MM.1S (cell line): Measurements from ENCODE around the gene DENND4A.

Experiments used
- DNase-seq: peaks from one replicate; pipeline ENCODE4 v3.0.0-alpha.2; 2015
- H2AFZ ChIP-seq: fragments of 300-600 bp; sonication (generic); 2 replicates; pipeline ENCODE4 v1.6.0; 2016; ENCODE audit warnings: antibody characterized with exemption, low read length
- H3F3A ChIP-seq: fragments of 300-600 bp; sonication (generic); 2 replicates; pipeline ENCODE4 v1.6.1; 2016; ENCODE audit warnings: mild to moderate bottlenecking, antibody characterized with exemption, low read length, moderate library complexity, mixed read lengths; ENCODE audit not compliant: insufficient read depth
- H3K27ac ChIP-seq: fragments of 300-600 bp; sonication (generic); 2 replicates; pipeline ENCODE4 v1.5.1; 2016; ENCODE audit warnings: mild to moderate bottlenecking, low read length
- H3K27me3 ChIP-seq: fragments of 300-600 bp; sonication (generic); replicated peaks from 2 replicates; pipeline ENCODE4 v1.6.0; 2016; ENCODE audit warnings: low read length; ENCODE audit not compliant: insufficient read depth
- H3K36me3 ChIP-seq: fragments of 300-600 bp; sonication (generic); replicated peaks from 2 replicates; pipeline ENCODE4 v1.6.1; 2016; ENCODE audit warnings: mild to moderate bottlenecking, low read length, mixed read lengths; ENCODE audit not compliant: insufficient read depth
- H3K4me1 ChIP-seq: fragments of 300-600 bp; sonication (generic); 2 replicates; pipeline ENCODE4 v1.6.1; 2016; ENCODE audit warnings: low read length, mixed read lengths
- H3K4me2 ChIP-seq: fragments of 300-600 bp; sonication (generic); 2 replicates; pipeline ENCODE4 v1.6.0; 2016; ENCODE audit warnings: low read depth, low read length
- H3K4me3 ChIP-seq: fragments of 300-600 bp; sonication (generic); 2 replicates; pipeline ENCODE4 v1.5.1; 2016; ENCODE audit warnings: low read length, mixed read lengths
- H3K79me2 ChIP-seq: fragments of 300-600 bp; sonication (generic); 2 replicates; pipeline ENCODE4 v1.6.1; 2016; ENCODE audit warnings: mixed run types, low read length, mixed read lengths
- H3K9ac ChIP-seq: fragments of 300-600 bp; sonication (generic); 2 replicates; pipeline ENCODE4 v1.6.1; 2016; ENCODE audit warnings: low read length, mixed read lengths
- H3K9me2 ChIP-seq: fragments of 300-600 bp; sonication (generic); replicated peaks from 2 replicates; pipeline ENCODE4 v1.6.1; 2016; ENCODE audit warnings: mild to moderate bottlenecking, low read length, mixed read lengths; ENCODE audit not compliant: insufficient read depth
- H3K9me3 ChIP-seq: fragments of 300-600 bp; sonication (generic); replicated peaks from 2 replicates; pipeline ENCODE4 v1.6.1; 2016; ENCODE audit warnings: mild to moderate bottlenecking, low read length, mixed read lengths; ENCODE audit not compliant: insufficient read depth
- H4K20me1 ChIP-seq: fragments of 300-600 bp; sonication (generic); 2 replicates; pipeline ENCODE4 v1.6.1; 2016; ENCODE audit warnings: mild to moderate bottlenecking, low read length, moderate library complexity, mixed read lengths; ENCODE audit not compliant: insufficient read depth
- CTCF ChIP-seq: fragments of 300-600 bp; sonication (generic); IDR thresholded peaks from 2 replicates; pipeline ENCODE4 v1.5.1; 2016; ENCODE audit warnings: antibody characterized with exemption, low read length, mixed read lengths
- EZH2 ChIP-seq: fragments of 300-600 bp; sonication (generic); optimal IDR thresholded peaks from 2 replicates; pipeline ENCODE3; 2017; ENCODE audit warnings: low read depth, mild to moderate bottlenecking, antibody characterized with exemption, low read length, mixed read lengths
- EZH2phosphoT487 ChIP-seq: fragments of 300-600 bp; sonication (generic); IDR thresholded peaks from 2 replicates; pipeline ENCODE4 v1.6.1; 2018; ENCODE audit warnings: antibody characterized with exemption, low read length

The DENND4A gene

GRCh38 chr15:65767264-65767595 is 24.9 kb downstream of the DENND4A start:
- TF ChIP-seq EZH2: no peak
- Histone ChIP-seq H3K79me2 (peaks cover 92% of the 10 kb centered on the region), H3K4me2 (no peak overlapping the region)

GRCh38 chr15:65766422-65767263 is 25.4 kb downstream of the DENND4A start:
- Histone ChIP-seq H3K27ac (no peak overlapping the region), H3K79me2 (peaks cover 90% of the 10 kb centered on the region)

More at GRCh38 chr15:65767264-65767595, 24.9 kb downstream of the DENND4A start:
- Histone ChIP-seq H3K9ac (no peak overlapping the region), H3K9me3 (no peaks in the 10 kb centered on the region), H3K27me3 (no peaks in the 10 kb centered on the region), H4K20me1 (0 out of 2 replicates have a peak, but pooled peaks cover 6% of the 10 kb centered on the region), H3K27ac (no peak overlapping the region), H2AFZ (no peak overlapping the region), H3K9me2 (no peaks in the 10 kb centered on the region), H3K4me1 (no peaks in the 10 kb centered on the region), H3F3A (no peaks in the 10 kb centered on the region), H3K4me3 (no peak overlapping the region), H3K36me3 (no peaks in the 10 kb centered on the region)
- DNase-seq: no peak

GRCh38 chr15:65765106-65765505 is 27.0 kb downstream of the DENND4A start:
- H3K79me2 ChIP-seq: peaks cover 89% of the 10 kb centered on the region
- TF ChIP-seq CTCF: no peak
- H3K36me3 ChIP-seq: no peaks in the 10 kb centered on the region
- H3K27ac ChIP-seq: no peak overlapping the region
- H3K4me3 ChIP-seq: no peak overlapping the region
- 0 out of 2 replicates have a peak, but pooled peaks cover 6% of the 10 kb centered on the region for H4K20me1 ChIP-seq
- H3K9ac ChIP-seq: no peak overlapping the region
- H3K9me3 ChIP-seq: no peaks in the 10 kb centered on the region
- no peaks in the 10 kb centered on the region for H3F3A ChIP-seq
- H3K27me3 ChIP-seq: no peaks in the 10 kb centered on the region
- no peak overlapping the region for H2AFZ ChIP-seq
- no peaks in the 10 kb centered on the region for H3K4me1 ChIP-seq
- no peaks in the 10 kb centered on the region for H3K9me2 ChIP-seq
- H3K4me2 ChIP-seq: no peak overlapping the region
- DNase-seq: no peak

More at GRCh38 chr15:65766422-65767263, 25.4 kb downstream of the DENND4A start:
- no peaks in the 10 kb centered on the region for H3K4me1 ChIP-seq
- H2AFZ ChIP-seq: no peak overlapping the region
- no peaks in the 10 kb centered on the region for H3F3A ChIP-seq
- no peak overlapping the region for H3K9ac ChIP-seq
- H3K36me3 ChIP-seq: no peaks in the 10 kb centered on the region
- no peaks in the 10 kb centered on the region for H3K9me2 ChIP-seq
- DNase-seq: no peak
- no peak overlapping the region for H3K4me2 ChIP-seq
- 0 out of 2 replicates have a peak, but pooled peaks cover 6% of the 10 kb centered on the region for H4K20me1 ChIP-seq
- TF ChIP-seq CTCF (no peak), EZH2 (no peak), EZH2phosphoT487 (no peak)
- H3K27me3 ChIP-seq: no peaks in the 10 kb centered on the region
- no peaks in the 10 kb centered on the region for H3K9me3 ChIP-seq
- no peak overlapping the region for H3K4me3 ChIP-seq
